Vagina (tissue), 2 donors: ENCODE measurements around the gene NFAM1.

Experiments used
- CTCF ChIP-seq, 3 experiments: fragments of 450-650 bp in 2 of 3; fragments of 200-600 bp in 1 of 3; sonication (generic) in 1 of 3; IDR thresholded peaks; one replicate each; pipeline ENCODE4 v1.5.1; 2017 to 2019; ENCODE audit warnings: antibody characterized with exemption in 3 of 3, mild to moderate bottlenecking in 2 of 3, moderate library complexity in 2 of 3
- POLR2A ChIP-seq, 2 donors: fragments of 450-650 bp; IDR thresholded peaks; one replicate each; pipeline ENCODE4 v1.6.1; 2017; ENCODE audit warnings: antibody characterized with exemption in 2 of 2, mild to moderate bottlenecking in 2 of 2, moderate library complexity in 2 of 2

- no peak for TF ChIP-seq CTCF (IDR thresholded peaks at IDR 0.05)
- TF ChIP-seq POLR2A (IDR thresholded peaks at IDR 0.05), result no peak
Observed at GRCh38 chr22:42471441-42471840, 39.2 kb upstream of the NFAM1 start.
